ENCODE data around the gene RASGEF1B.

DNA sequence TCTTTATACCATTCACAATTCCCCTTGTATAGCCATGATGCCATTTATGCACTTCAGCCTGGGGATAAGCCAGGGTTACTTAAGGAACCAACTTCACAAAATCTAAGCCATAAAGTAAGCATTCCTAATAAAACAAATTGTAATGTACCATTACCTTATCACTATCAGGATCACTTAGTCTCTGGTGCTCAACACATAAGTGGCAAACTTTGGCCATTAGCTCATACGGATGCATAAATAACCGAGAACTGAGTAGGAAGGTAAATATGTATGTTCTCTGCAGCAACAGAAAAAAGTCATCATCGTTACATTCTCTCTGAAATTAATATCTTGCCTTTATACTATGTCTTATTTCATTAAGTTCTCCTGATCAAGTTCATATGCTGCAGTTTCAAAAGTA, 14.4 kb downstream of the RASGEF1B start:
- TF ChIP-seq FOXA2 (IDR thresholded peaks at IDR 0.05) (no peak), RAD21 (IDR thresholded peaks at IDR 0.05) (no peak), JUND (IDR thresholded peaks at IDR 0.05) (no peak), HNF4G (IDR thresholded peaks at IDR 0.05) (no peak), YY1 (IDR thresholded peaks at IDR 0.05) (no peak), RXRA (IDR thresholded peaks at IDR 0.05) (no peak), GABPA (IDR thresholded peaks at IDR 0.05 in 1 of 2, conservative IDR thresholded peaks at IDR 0.05 in 1 of 2) (no peak), SP1 (IDR thresholded peaks at IDR 0.05) (no peak), FOXA1 (IDR thresholded peaks at IDR 0.05) (no peak)
- TF ChIP-seq, protein P1, sequence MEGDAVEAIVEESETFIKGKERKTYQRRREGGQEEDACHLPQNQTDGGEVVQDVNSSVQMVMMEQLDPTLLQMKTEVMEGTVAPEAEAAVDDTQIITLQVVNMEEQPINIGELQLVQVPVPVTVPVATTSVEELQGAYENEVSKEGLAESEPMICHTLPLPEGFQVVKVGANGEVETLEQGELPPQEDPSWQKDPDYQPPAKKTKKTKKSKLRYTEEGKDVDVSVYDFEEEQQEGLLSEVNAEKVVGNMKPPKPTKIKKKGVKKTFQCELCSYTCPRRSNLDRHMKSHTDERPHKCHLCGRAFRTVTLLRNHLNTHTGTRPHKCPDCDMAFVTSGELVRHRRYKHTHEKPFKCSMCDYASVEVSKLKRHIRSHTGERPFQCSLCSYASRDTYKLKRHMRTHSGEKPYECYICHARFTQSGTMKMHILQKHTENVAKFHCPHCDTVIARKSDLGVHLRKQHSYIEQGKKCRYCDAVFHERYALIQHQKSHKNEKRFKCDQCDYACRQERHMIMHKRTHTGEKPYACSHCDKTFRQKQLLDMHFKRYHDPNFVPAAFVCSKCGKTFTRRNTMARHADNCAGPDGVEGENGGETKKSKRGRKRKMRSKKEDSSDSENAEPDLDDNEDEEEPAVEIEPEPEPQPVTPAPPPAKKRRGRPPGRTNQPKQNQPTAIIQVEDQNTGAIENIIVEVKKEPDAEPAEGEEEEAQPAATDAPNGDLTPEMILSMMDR (IDR thresholded peaks at IDR 0.05; ENCODE audit: low read depth, low read length, missing input control) = no peak
- TF ChIP-seq, protein P2, sequence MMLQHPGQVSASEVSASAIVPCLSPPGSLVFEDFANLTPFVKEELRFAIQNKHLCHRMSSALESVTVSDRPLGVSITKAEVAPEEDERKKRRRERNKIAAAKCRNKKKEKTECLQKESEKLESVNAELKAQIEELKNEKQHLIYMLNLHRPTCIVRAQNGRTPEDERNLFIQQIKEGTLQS (IDR thresholded peaks at IDR 0.05) = no peak
- TF ChIP-seq, protein P3, sequence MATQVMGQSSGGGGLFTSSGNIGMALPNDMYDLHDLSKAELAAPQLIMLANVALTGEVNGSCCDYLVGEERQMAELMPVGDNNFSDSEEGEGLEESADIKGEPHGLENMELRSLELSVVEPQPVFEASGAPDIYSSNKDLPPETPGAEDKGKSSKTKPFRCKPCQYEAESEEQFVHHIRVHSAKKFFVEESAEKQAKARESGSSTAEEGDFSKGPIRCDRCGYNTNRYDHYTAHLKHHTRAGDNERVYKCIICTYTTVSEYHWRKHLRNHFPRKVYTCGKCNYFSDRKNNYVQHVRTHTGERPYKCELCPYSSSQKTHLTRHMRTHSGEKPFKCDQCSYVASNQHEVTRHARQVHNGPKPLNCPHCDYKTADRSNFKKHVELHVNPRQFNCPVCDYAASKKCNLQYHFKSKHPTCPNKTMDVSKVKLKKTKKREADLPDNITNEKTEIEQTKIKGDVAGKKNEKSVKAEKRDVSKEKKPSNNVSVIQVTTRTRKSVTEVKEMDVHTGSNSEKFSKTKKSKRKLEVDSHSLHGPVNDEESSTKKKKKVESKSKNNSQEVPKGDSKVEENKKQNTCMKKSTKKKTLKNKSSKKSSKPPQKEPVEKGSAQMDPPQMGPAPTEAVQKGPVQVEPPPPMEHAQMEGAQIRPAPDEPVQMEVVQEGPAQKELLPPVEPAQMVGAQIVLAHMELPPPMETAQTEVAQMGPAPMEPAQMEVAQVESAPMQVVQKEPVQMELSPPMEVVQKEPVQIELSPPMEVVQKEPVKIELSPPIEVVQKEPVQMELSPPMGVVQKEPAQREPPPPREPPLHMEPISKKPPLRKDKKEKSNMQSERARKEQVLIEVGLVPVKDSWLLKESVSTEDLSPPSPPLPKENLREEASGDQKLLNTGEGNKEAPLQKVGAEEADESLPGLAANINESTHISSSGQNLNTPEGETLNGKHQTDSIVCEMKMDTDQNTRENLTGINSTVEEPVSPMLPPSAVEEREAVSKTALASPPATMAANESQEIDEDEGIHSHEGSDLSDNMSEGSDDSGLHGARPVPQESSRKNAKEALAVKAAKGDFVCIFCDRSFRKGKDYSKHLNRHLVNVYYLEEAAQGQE (IDR thresholded peaks at IDR 0.05) = no peak
- TF ChIP-seq, protein P4, sequence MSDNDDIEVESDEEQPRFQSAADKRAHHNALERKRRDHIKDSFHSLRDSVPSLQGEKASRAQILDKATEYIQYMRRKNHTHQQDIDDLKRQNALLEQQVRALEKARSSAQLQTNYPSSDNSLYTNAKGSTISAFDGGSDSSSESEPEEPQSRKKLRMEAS (IDR thresholded peaks at IDR 0.05) = no peak
- TF ChIP-seq, protein P5, sequence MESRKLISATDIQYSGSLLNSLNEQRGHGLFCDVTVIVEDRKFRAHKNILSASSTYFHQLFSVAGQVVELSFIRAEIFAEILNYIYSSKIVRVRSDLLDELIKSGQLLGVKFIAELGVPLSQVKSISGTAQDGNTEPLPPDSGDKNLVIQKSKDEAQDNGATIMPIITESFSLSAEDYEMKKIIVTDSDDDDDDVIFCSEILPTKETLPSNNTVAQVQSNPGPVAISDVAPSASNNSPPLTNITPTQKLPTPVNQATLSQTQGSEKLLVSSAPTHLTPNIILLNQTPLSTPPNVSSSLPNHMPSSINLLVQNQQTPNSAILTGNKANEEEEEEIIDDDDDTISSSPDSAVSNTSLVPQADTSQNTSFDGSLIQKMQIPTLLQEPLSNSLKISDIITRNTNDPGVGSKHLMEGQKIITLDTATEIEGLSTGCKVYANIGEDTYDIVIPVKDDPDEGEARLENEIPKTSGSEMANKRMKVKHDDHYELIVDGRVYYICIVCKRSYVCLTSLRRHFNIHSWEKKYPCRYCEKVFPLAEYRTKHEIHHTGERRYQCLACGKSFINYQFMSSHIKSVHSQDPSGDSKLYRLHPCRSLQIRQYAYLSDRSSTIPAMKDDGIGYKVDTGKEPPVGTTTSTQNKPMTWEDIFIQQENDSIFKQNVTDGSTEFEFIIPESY (IDR thresholded peaks at IDR 0.05) = no peak

Data from liver (tissue), 3 donors.